Lung (tissue), 12 donors: Measurements from ENCODE around the gene C1orf210. TPM values are rescaled to one million over a fixed set of nuclear protein-coding genes. Genes with fewer than 3 reads are reported as not detected.

Experiments used
- ATAC-seq: fragments of 200-7000 bp; cut with Tn5 transposase; one replicate; pipeline ENCODE4 v1.9.1; 2020; ENCODE audit warnings: moderate number of reproducible peaks; ENCODE audit not compliant: insufficient read depth, low FRiP score
- DNase-seq, 3 donors: peaks; one replicate each; pipeline ENCODE4 v3.0.0-alpha.2; 2013 to 2017
- H3K27ac ChIP-seq, 2 donors: one replicate each; pipeline ENCODE4 v1.5.1; 2013; ENCODE audit warnings: mild to moderate bottlenecking in 2 of 2, moderate library complexity in 2 of 2, control low read depth in 1 of 2, inconsistent platforms in 1 of 2, low read depth in 1 of 2, low read length in 1 of 2
- H3K27me3 ChIP-seq, 3 donors: one replicate each; pipeline ENCODE4 v1.5.1; 2013; ENCODE audit warnings: low read length in 2 of 3; ENCODE audit not compliant: control insufficient read depth in 3 of 3, insufficient read depth in 3 of 3
- H3K36me3 ChIP-seq, 4 donors: one replicate each; pipeline ENCODE4 v1.5.1; 2013; ENCODE audit warnings: low read length in 4 of 4, mild to moderate bottlenecking in 1 of 4, moderate library complexity in 1 of 4; ENCODE audit not compliant: control insufficient read depth in 4 of 4, insufficient read depth in 4 of 4
- H3K4me1 ChIP-seq, 5 donors: one replicate each; pipeline ENCODE4 v1.5.1; 2013; ENCODE audit warnings: low read length in 5 of 5, mild to moderate bottlenecking in 2 of 5, moderate library complexity in 1 of 5; ENCODE audit not compliant: control insufficient read depth in 5 of 5, insufficient read depth in 5 of 5
- H3K4me3 ChIP-seq: one replicate; pipeline ENCODE4 v1.5.1; 2013; ENCODE audit warnings: mild to moderate bottlenecking, control low read depth, moderate library complexity
- H3K9ac ChIP-seq, 2 donors: one replicate each; pipeline ENCODE4 v1.5.1; 2013; ENCODE audit warnings: low read length in 2 of 2, control low read depth in 1 of 2; ENCODE audit not compliant: insufficient read depth in 1 of 2
- H3K9me3 ChIP-seq, 4 donors: one replicate each; pipeline ENCODE4 v1.5.1; 2013; ENCODE audit warnings: low read length in 3 of 4, mild to moderate bottlenecking in 1 of 4, moderate library complexity in 1 of 4; ENCODE audit not compliant: control insufficient read depth in 4 of 4, insufficient read depth in 3 of 4
- WGBS, 2 donors: extraction: QIAGEN DNeasy Blood & Tissue Kit; methylation state at CpG; one replicate each; pipeline ENCODE4 v1.1.7; 2013; 5-methylcytosine and 5-hydroxymethylcytosine counted together
- polyA plus RNA-seq, 2 donors: library from polyadenylated mRNA; stranded (reverse); fragments of 200-250 nt; gene quantifications; one replicate each; pipeline ENCODE4 v1.2.1, GENCODE V29; 2013
- total RNA-seq, 2 donors: library from RNA; depleted of rRNA in 1 of 2; stranded (reverse); fragments of >200 nt in 1 of 2; gene quantifications; one replicate each; pipeline ENCODE4 v1.2.1, GENCODE V29; 2014 to 2021
- TF ChIP-seq, protein P1 (sequence below): IDR thresholded peaks from 2 replicates; pipeline ENCODE4 v1.5.1; 2012; ENCODE audit warnings: mild to moderate bottlenecking; ENCODE audit errors: control extremely low read depth, extremely low read depth
- donor health status: control.
- donor health status: control.
- donor health status: Bipolar disorder and iron deficiency.
- donor health status: healthy.
- donor health status: DM: yes; HTN: yes; CAD: no.

Gene C1orf210
- total and polyA plus RNA-seq, 4 donors: 10.4 to 25.9 (median 21.0) TPM

- Histone ChIP-seq H3K27me3 (no peaks in the 10 kb centered on the region), H3K36me3 (no peaks in the 10 kb centered on the region), H3K27ac (no peak overlapping the region), H3K4me1 (peaks cover 0 to 13% (median 0%) of the 10 kb centered on the region in 5 donors), H3K9me3 (no peaks in the 10 kb centered on the region), H3K4me3 (no peak overlapping the region), H3K9ac (no peak overlapping the region)
- TF ChIP-seq, protein P1, sequence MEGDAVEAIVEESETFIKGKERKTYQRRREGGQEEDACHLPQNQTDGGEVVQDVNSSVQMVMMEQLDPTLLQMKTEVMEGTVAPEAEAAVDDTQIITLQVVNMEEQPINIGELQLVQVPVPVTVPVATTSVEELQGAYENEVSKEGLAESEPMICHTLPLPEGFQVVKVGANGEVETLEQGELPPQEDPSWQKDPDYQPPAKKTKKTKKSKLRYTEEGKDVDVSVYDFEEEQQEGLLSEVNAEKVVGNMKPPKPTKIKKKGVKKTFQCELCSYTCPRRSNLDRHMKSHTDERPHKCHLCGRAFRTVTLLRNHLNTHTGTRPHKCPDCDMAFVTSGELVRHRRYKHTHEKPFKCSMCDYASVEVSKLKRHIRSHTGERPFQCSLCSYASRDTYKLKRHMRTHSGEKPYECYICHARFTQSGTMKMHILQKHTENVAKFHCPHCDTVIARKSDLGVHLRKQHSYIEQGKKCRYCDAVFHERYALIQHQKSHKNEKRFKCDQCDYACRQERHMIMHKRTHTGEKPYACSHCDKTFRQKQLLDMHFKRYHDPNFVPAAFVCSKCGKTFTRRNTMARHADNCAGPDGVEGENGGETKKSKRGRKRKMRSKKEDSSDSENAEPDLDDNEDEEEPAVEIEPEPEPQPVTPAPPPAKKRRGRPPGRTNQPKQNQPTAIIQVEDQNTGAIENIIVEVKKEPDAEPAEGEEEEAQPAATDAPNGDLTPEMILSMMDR: no peak
- DNase-seq (no peak), ATAC-seq (no peak)
- 91 to 92% methylated on average over 1 of the region's 1 CpG for WGBS, 2 donors
Measured at GRCh38 chr1:43252225-43252624, 33.2 kb downstream of the C1orf210 start.

DNA sequence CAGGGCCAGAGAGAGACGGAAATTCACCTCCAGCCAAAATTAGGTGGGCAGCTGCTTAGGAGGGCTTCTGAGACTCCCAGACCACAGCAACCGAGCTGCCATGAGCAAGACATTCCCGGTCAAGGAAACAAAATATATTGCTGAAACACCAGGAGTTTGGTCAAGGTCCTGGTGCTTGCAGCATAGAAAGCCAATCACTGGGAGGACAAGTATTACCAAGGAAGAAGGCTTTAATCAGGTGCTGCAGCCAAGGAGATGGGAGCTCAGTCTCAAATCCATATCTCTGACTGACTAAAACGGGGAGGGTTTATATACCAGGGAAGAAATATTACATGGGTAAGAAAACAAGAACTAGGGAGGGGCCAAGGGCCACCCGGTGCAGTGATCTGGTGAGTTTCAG, 34.4 kb downstream of the C1orf210 start:
- ATAC-seq: no peak
- Histone ChIP-seq H3K27ac (no peak overlapping the region), H3K9ac (no peak overlapping the region), H3K36me3 (no peaks in the 10 kb centered on the region), H3K9me3 (no peaks in the 10 kb centered on the region), H3K4me1 (peaks cover 0 to 10% (median 0%) of the 10 kb centered on the region in 5 donors), H3K4me3 (no peak overlapping the region), H3K27me3 (no peaks in the 10 kb centered on the region)
- WGBS, 2 donors: 91 to 94% methylated on average over 5 of the region's 5 CpGs
- TF ChIP-seq, protein P1: no peak
- no peak for DNase-seq

GRCh38 chr1:43250351-43250761, 35.0 kb downstream of the C1orf210 start:
- Histone ChIP-seq H3K27me3 (no peaks in the 10 kb centered on the region), H3K9ac (no peak overlapping the region), H3K4me3 (no peak overlapping the region), H3K36me3 (no peaks in the 10 kb centered on the region), H3K4me1 (peaks cover 0 to 4% (median 0%) of the 10 kb centered on the region in 5 donors), H3K27ac (no peak overlapping the region), H3K9me3 (no peaks in the 10 kb centered on the region)
- ATAC-seq (no peak), DNase-seq (no peak)
- TF ChIP-seq, protein P1: no peak
- 91 to 94% methylated on average over 3 of the region's 3 CpGs for WGBS, 2 donors

DNA sequence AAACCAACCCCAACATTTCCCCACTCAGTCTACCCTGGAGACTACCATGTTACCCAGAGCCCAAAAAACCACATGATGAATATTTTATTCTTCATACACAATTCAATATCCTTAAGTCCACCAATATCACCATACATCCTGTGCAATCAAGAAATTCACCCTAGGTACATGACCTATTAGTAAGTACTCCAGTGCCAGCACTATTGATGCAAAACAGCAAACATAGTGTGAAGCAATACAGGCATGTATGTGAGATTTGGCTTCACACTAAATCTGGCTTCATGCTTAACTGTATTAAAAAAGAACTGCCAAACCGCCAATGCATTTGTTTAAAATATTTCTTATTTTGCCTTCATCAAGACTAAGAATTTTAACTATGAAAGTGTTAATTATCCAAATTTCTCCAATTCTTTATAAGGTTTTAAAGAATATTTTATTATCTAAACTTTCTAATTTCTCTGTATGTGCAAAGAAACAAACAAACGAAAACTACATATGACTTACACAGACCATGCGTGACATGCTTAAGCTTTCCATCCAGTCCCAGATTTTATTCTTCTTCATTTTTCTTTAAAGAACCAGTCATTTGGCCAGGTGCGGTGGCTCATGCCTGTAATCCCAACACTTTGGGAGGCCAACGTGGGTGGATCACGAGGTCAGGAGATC, 38.0 kb downstream of the C1orf210 start:
- WGBS, 2 donors: 79 to 89% methylated on average over 6 of the region's 6 CpGs
- Histone ChIP-seq H3K4me3 (no peak overlapping the region), H3K27me3 (no peaks in the 10 kb centered on the region), H3K9ac (no peak overlapping the region), H3K27ac (no peak overlapping the region), H3K36me3 (no peaks in the 10 kb centered on the region), H3K9me3 (no peaks in the 10 kb centered on the region), H3K4me1 (no peaks in the 10 kb centered on the region)
- DNase-seq: no peak
- no peak for ATAC-seq
- TF ChIP-seq, protein P1: no peak
